ENCODE data around the gene WDR7.

DNA sequence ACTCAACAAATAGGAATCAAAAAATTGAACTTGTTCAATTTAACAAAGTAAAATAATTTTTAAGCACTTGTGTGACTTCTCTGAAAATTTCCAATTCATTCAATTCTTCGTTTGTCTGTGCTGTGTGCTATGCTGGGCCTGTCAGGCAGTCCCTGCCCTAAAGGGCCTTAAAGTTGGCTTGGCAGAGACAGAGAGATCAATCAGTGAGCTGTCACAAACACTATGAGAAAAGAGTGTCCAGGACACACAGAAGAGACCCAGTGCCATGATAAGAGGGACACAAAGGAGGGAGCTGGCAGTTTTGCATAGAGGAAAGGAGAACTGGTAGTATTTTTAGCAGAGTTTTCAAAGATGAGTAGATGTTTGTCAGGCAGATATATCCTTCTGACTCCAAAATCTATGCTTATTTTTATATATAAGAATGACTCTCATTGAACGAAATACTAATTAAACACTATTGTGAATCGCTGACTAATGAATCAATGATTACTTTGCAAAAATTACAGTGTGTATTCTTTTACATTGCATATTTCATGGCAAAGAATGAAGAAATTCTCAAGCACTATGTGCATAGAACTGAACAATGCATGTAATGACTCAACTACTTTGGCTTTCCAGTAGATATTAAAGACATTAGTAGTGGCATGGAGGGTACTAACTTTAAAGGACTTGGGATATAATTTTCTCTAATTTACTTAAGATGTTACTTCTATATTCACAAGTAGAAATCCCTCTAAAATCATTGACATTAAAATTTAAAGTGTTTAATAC lies 302.5 kb downstream of the WDR7 start:
- TF ChIP-seq RAD21 (IDR thresholded peaks at IDR 0.05; ENCODE audit: low read length) (no peak), POLR2A (IDR thresholded peaks at IDR 0.05; ENCODE audit: low read depth, low read length) (no peak), BHLHE40 (IDR thresholded peaks at IDR 0.05; ENCODE audit: low read depth, low read length) (no peak), MXI1 (IDR thresholded peaks at IDR 0.05; ENCODE audit: borderline replicate concordance, low read depth, low read length) (no peak), FOS (IDR thresholded peaks at IDR 0.05; ENCODE audit: low read depth, low read length) (no peak), SMC3 (IDR thresholded peaks at IDR 0.05; ENCODE audit: low read depth, low read length) (no peak), CEBPB (IDR thresholded peaks at IDR 0.05; ENCODE audit: low read depth, low read length) (no peak), RFX5 (IDR thresholded peaks at IDR 0.05; ENCODE audit: low read depth, low read length) (no peak), CHD1 (IDR thresholded peaks at IDR 0.05; ENCODE audit: low read depth, low read length) (no peak), RCOR1 (IDR thresholded peaks at IDR 0.05; ENCODE audit: insufficient replicate concordance, low read length) (no peak)
- TF ChIP-seq, protein P1, sequence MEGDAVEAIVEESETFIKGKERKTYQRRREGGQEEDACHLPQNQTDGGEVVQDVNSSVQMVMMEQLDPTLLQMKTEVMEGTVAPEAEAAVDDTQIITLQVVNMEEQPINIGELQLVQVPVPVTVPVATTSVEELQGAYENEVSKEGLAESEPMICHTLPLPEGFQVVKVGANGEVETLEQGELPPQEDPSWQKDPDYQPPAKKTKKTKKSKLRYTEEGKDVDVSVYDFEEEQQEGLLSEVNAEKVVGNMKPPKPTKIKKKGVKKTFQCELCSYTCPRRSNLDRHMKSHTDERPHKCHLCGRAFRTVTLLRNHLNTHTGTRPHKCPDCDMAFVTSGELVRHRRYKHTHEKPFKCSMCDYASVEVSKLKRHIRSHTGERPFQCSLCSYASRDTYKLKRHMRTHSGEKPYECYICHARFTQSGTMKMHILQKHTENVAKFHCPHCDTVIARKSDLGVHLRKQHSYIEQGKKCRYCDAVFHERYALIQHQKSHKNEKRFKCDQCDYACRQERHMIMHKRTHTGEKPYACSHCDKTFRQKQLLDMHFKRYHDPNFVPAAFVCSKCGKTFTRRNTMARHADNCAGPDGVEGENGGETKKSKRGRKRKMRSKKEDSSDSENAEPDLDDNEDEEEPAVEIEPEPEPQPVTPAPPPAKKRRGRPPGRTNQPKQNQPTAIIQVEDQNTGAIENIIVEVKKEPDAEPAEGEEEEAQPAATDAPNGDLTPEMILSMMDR (conservative IDR thresholded peaks at IDR 0.05; ENCODE audit: low read depth, low read length), result no peak
- TF ChIP-seq, protein P2, sequence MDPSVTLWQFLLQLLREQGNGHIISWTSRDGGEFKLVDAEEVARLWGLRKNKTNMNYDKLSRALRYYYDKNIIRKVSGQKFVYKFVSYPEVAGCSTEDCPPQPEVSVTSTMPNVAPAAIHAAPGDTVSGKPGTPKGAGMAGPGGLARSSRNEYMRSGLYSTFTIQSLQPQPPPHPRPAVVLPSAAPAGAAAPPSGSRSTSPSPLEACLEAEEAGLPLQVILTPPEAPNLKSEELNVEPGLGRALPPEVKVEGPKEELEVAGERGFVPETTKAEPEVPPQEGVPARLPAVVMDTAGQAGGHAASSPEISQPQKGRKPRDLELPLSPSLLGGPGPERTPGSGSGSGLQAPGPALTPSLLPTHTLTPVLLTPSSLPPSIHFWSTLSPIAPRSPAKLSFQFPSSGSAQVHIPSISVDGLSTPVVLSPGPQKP (IDR thresholded peaks at IDR 0.05; ENCODE audit: borderline replicate concordance, low read depth, low read length), result no peak
- TF ChIP-seq, protein P3, sequence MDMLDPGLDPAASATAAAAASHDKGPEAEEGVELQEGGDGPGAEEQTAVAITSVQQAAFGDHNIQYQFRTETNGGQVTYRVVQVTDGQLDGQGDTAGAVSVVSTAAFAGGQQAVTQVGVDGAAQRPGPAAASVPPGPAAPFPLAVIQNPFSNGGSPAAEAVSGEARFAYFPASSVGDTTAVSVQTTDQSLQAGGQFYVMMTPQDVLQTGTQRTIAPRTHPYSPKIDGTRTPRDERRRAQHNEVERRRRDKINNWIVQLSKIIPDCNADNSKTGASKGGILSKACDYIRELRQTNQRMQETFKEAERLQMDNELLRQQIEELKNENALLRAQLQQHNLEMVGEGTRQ (IDR thresholded peaks at IDR 0.05; ENCODE audit: low read depth, low read length), result no peak
